Thyroid gland (tissue), 4 donors: ENCODE measurements around the gene ITGB1.

Source experiments
- CTCF ChIP-seq, 6 experiments: fragments of 200-600 bp in 3 of 6; fragments of 450-650 bp in 3 of 6; sonication (generic) in 3 of 6; IDR thresholded peaks; one replicate each; pipeline ENCODE4 v1.5.1; 2016 to 2019; ENCODE audit warnings: antibody characterized with exemption in 6 of 6, mild to moderate bottlenecking in 2 of 6, inconsistent platforms in 1 of 6, moderate library complexity in 1 of 6
- POLR2A ChIP-seq, 2 donors: fragments of 450-650 bp; IDR thresholded peaks; one replicate each; pipeline ENCODE4 v1.6.1; 2017; ENCODE audit warnings: antibody characterized with exemption in 2 of 2, mild to moderate bottlenecking in 2 of 2, moderate library complexity in 1 of 2

- TF ChIP-seq CTCF (IDR thresholded peaks at IDR 0.05) (no peak), POLR2A (IDR thresholded peaks at IDR 0.05) (no peak)
Measured at GRCh38 chr10:32932225-32932729, 25.8 kb downstream of the ITGB1 start.
